RWPE1 (cell line): Measurements from ENCODE around the gene NXPE1.

Experiments used
- CTCF ChIA-PET: fragments of 350-600 bp; sonication (Branson Sonifier 250); formaldehyde crosslinking; extraction: SDS; loops from one replicate; lab custom pipeline; 2021; lab: Yijun Ruan, JAX
- POLR2A ChIA-PET: fragments of 400-600 bp; formaldehyde crosslinking; extraction: SDS; loops from one replicate; lab custom pipeline; 2020; ENCODE audit warnings: antibody characterized with exemption; ENCODE audit not compliant: low non-redundant PET; lab: Yijun Ruan, JAX
- DNase-seq: peaks from one replicate; pipeline ENCODE4 v3.0.0; 2012; ENCODE audit warnings: low spot score
- H3K27ac ChIP-seq: fragments of 450-650 bp; 2 replicates; pipeline ENCODE4 v1.5.1; 2017
- CTCF ChIP-seq: fragments of 450-650 bp; conservative IDR thresholded peaks from 2 replicates; pipeline ENCODE4 v1.5.1; 2017; ENCODE audit warnings: low read depth, mild to moderate bottlenecking

The NXPE1 gene

GRCh38 chr11:114483929-114484328, 75.8 kb downstream of the NXPE1 start:
- DNase-seq = no peak
- no peak overlapping the region for H3K27ac ChIP-seq
- no peak for TF ChIP-seq CTCF
- CTCF ChIA-PET = no interaction called here
- POLR2A ChIA-PET = no interaction called here

- no peak for TF ChIP-seq CTCF
- CTCF ChIA-PET = no interaction called here
- no peak for DNase-seq
- POLR2A ChIA-PET = no interaction called here
- H3K27ac ChIP-seq = no peak overlapping the region
These were observed 77.6 kb downstream of the NXPE1 start for GRCh38 chr11:114482114-114482513.

- H3K27ac ChIP-seq = no peak overlapping the region
- ChIA-PET CTCF (no interaction called here), POLR2A (no interaction called here)
- no peak for DNase-seq
- no peak for TF ChIP-seq CTCF
These were observed 80.3 kb downstream of the NXPE1 start for GRCh38 chr11:114479331-114479730.

- peak; percentile 33 for DNase-seq
- TF ChIP-seq CTCF = no peak
- no peak overlapping the region for H3K27ac ChIP-seq
- ChIA-PET CTCF (no interaction called here), POLR2A (no interaction called here)
These were observed 80.9 kb downstream of the NXPE1 start for GRCh38 chr11:114478768-114479167.

GRCh38 chr11:114478001-114478410, 81.7 kb downstream of the NXPE1 start:
- no peak for TF ChIP-seq CTCF
- CTCF ChIA-PET = interaction anchor here (0.7 kb wide), 1 partner anchor 65 kb away, joined by 3 read pairs; no protein-coding TSS in a partner anchor
- H3K27ac ChIP-seq = no peak overlapping the region
- POLR2A ChIA-PET = no interaction called here
- no peak for DNase-seq

- H3K27ac ChIP-seq = no peak overlapping the region
- CTCF ChIA-PET = no interaction called here
- POLR2A ChIA-PET = no interaction called here
- TF ChIP-seq CTCF = no peak
- no peak for DNase-seq
These were observed 87.0 kb downstream of the NXPE1 start for GRCh38 chr11:114472661-114473060.
